ENCODE data around the gene PRSS21.

Gene PRSS21

GRCh38 chr16:2792940-2793339 lies 24.1 kb upstream of the PRSS21 start:
- no peak for DNase-seq (ENCODE audit: low read depth, low spot score)
- no peaks in the 10 kb centered on the region for H3K9me3 ChIP-seq (ENCODE audit: low read depth, low read length)
- no peak for TF ChIP-seq EZH2 (IDR thresholded peaks at IDR 0.05)

DNA sequence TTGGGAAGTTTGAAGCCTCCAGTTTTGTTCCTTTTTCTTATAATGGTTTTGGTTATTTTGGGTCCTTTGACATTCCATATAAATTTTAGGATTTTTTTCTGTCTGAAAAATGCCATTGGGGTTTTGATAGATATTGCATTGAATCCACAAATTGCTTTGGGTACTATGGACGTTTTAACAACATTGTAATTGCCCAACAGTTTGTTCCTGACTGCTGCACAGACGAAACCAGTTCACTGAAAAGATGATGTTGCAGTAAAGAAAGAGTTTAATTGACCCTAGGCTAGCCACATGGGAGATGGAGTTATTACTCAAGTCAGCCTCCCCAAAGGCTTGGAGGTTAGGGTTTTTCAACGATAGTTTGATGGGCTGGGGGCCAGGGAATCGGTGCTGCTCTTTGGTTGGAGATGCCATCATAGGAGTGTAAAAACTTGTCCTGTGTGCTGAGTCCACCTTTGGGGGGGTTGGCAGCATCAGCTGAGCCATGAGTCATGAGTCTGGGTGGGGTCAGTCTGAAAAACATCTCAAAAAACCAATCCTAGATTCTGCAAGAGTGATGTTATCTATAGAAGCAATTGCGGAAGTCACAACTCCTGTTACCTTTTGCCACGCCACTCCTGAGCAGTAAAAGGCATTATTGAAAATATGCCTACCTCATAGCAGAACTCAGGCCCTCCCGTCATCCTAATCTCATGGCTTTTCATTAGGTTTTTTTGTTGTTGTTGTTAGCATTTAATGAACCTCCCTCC lies 21.5 kb upstream of the PRSS21 start:
- no peak for DNase-seq (ENCODE audit: low read depth, low spot score)
- Histone ChIP-seq H3K9ac (ENCODE audit: insufficient read length) (no peak overlapping the region), H3K4me3 (no peak overlapping the region), H3K36me3 (ENCODE audit: insufficient read depth, low read length) (no peaks in the 10 kb centered on the region), H3K9me3 (ENCODE audit: low read depth, low read length) (no peaks in the 10 kb centered on the region), H3K27ac (no peak overlapping the region)
- TF ChIP-seq POLR2AphosphoS5 (IDR thresholded peaks at IDR 0.05; ENCODE audit: borderline replicate concordance, low read depth, low read length), result no peak
- no peak for TF ChIP-seq FOXP2 (optimal IDR thresholded peaks at IDR 0.05; ENCODE audit: control extremely low read depth, extremely low read length, insufficient read depth)
- no peak for TF ChIP-seq EZH2 (IDR thresholded peaks at IDR 0.05)

More at GRCh38 chr16:2792940-2793339, 24.1 kb upstream of the PRSS21 start:
- Histone ChIP-seq H3K36me3 (ENCODE audit: insufficient read depth, low read length) (no peaks in the 10 kb centered on the region), H3K27ac (no peak overlapping the region), H3K4me3 (no peak overlapping the region), H3K9ac (ENCODE audit: insufficient read length) (no peak overlapping the region)

DNA sequence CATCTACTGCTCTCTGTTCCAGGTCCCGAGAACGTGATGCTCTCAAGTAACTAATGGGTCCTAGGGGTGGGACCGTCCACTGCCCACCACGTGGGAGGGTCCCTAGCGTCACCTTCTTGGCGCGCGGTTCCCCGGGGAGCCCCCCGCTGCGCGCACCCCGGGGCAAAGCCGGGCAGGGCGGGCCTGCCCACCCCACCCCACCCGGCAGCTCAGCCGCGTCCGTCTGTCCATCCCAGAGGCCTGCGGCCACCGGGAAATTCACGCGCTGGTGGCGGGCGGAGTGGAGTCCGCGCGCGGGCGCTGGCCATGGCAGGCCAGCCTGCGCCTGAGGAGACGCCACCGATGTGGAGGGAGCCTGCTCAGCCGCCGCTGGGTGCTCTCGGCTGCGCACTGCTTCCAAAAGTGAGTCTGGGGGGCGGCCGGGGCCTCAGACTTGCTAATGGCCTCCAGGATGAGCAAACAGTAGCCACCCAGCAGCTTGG lies 18.3 kb upstream of the PRSS21 start:
- no peaks in the 10 kb centered on the region for H3K9me3 ChIP-seq (ENCODE audit: low read depth, low read length)
- H3K36me3 ChIP-seq (ENCODE audit: insufficient read depth, low read length), result no peaks in the 10 kb centered on the region
- no peak overlapping the region for H3K27ac ChIP-seq
- DNase-seq (ENCODE audit: low read depth, low spot score), result no peak
- no peak overlapping the region for H3K9ac ChIP-seq (ENCODE audit: insufficient read length)
- no peak for TF ChIP-seq EZH2 (IDR thresholded peaks at IDR 0.05)
- no peak overlapping the region for H3K4me3 ChIP-seq

DNA sequence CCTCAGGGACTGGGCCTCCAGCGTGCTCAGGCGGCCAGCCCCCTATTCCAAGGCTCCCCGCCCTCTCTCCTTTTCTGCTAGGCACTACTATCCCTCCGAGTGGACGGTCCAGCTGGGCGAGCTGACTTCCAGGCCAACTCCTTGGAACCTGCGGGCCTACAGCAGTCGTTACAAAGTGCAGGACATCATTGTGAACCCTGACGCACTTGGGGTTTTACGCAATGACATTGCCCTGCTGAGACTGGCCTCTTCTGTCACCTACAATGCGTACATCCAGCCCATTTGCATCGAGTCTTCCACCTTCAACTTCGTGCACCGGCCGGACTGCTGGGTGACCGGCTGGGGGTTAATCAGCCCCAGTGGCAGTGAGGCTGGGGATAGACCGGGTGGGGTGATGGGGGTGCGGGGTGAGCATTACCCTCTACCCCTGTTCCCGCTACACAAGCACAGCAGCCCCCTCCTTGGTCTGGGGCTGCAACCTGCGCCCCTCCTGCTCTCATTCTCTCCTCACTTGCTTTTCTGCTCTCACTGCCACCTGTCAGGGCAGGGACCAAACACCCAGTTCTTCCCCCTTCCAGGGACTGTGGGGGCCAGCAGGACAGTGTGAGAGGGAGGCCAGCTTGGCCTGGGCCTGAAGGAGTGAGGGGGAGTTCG lies 17.7 kb upstream of the PRSS21 start:
- no peak overlapping the region for H3K9ac ChIP-seq (ENCODE audit: insufficient read length)
- no peak overlapping the region for H3K4me3 ChIP-seq
- H3K36me3 ChIP-seq (ENCODE audit: insufficient read depth, low read length), result no peaks in the 10 kb centered on the region
- H3K27ac ChIP-seq, result no peak overlapping the region
- no peak for DNase-seq (ENCODE audit: low read depth, low spot score)
- no peak for TF ChIP-seq EZH2 (IDR thresholded peaks at IDR 0.05)
- no peak for TF ChIP-seq FOXP2 (optimal IDR thresholded peaks at IDR 0.05; ENCODE audit: control extremely low read depth, extremely low read length, insufficient read depth)
- TF ChIP-seq POLR2AphosphoS5 (IDR thresholded peaks at IDR 0.05; ENCODE audit: borderline replicate concordance, low read depth, low read length), result no peak
- no peaks in the 10 kb centered on the region for H3K9me3 ChIP-seq (ENCODE audit: low read depth, low read length)

- H3K9ac ChIP-seq (ENCODE audit: insufficient read length), result no peak overlapping the region
- DNase-seq (ENCODE audit: low read depth, low spot score), result no peak
- no peak overlapping the region for H3K4me3 ChIP-seq
- no peak for TF ChIP-seq FOXP2 (optimal IDR thresholded peaks at IDR 0.05; ENCODE audit: control extremely low read depth, extremely low read length, insufficient read depth)
- no peak for TF ChIP-seq POLR2AphosphoS5 (IDR thresholded peaks at IDR 0.05; ENCODE audit: borderline replicate concordance, low read depth, low read length)
- TF ChIP-seq EZH2 (IDR thresholded peaks at IDR 0.05), result no peak
- no peaks in the 10 kb centered on the region for H3K9me3 ChIP-seq (ENCODE audit: low read depth, low read length)
- H3K36me3 ChIP-seq (ENCODE audit: insufficient read depth, low read length), result no peaks in the 10 kb centered on the region
- H3K27ac ChIP-seq, result no peak overlapping the region
These were observed 17.2 kb upstream of the PRSS21 start for GRCh38 chr16:2799859-2800226.

GRCh38 chr16:2803545-2804195 lies 13.4 kb upstream of the PRSS21 start:
- H3K9me3 ChIP-seq (ENCODE audit: low read depth, low read length), result no peaks in the 10 kb centered on the region
- no peak overlapping the region for H3K4me3 ChIP-seq
- H3K27ac ChIP-seq, result no peak overlapping the region
- H3K9ac ChIP-seq (ENCODE audit: insufficient read length), result no peak overlapping the region
- H3K36me3 ChIP-seq (ENCODE audit: insufficient read depth, low read length), result no peaks in the 10 kb centered on the region
- TF ChIP-seq POLR2AphosphoS5 (IDR thresholded peaks at IDR 0.05; ENCODE audit: borderline replicate concordance, low read depth, low read length) (no peak), EZH2 (IDR thresholded peaks at IDR 0.05) (no peak), FOXP2 (optimal IDR thresholded peaks at IDR 0.05; ENCODE audit: control extremely low read depth, extremely low read length, insufficient read depth) (no peak)
- no peak for DNase-seq (ENCODE audit: low read depth, low spot score)

DNA sequence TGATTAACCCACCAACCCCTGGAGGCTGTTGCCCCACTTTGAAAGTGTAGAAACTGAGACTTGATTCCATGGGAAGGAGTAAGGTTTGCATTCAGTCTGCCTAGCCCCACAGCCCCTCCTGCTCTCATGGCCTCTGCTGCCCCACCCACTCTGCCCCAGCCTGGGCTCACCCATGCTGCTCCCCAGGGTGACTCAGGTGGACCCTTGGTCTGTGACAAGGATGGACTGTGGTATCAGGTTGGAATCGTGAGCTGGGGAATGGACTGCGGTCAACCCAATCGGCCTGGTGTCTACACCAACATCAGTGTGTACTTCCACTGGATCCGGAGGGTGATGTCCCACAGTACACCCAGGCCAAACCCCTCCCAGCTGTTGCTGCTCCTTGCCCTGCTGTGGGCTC lies 12.3 kb upstream of the PRSS21 start:
- no peaks in the 10 kb centered on the region for H3K9me3 ChIP-seq (ENCODE audit: low read depth, low read length)
- no peak overlapping the region for H3K9ac ChIP-seq (ENCODE audit: insufficient read length)
- no peak overlapping the region for H3K4me3 ChIP-seq
- no peak overlapping the region for H3K27ac ChIP-seq
- TF ChIP-seq FOXP2 (optimal IDR thresholded peaks at IDR 0.05; ENCODE audit: control extremely low read depth, extremely low read length, insufficient read depth) (no peak), POLR2AphosphoS5 (IDR thresholded peaks at IDR 0.05; ENCODE audit: borderline replicate concordance, low read depth, low read length) (no peak), EZH2 (IDR thresholded peaks at IDR 0.05) (no peak)
- DNase-seq (ENCODE audit: low read depth, low spot score), result no peak
- H3K36me3 ChIP-seq (ENCODE audit: insufficient read depth, low read length), result no peaks in the 10 kb centered on the region

DNA sequence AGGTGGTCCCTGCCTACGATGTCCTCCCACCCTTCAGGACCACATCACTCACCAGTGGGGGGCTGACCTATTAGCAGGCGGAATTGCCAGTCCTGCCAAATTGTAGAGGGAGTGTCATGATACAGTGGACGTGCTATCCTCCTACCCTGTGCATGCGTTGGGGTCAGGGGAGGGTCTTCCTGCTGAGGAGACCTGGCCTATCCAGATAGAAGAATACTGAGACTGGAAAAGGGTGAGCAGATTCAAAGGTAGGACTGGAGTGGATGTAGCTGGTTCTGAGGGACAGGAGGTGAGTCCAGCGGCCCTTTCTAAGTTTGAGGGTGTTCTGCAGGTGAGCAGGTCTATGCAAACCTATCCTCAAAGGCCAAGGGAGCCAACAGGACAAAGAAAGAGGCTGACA lies 10.8 kb upstream of the PRSS21 start:
- H3K27ac ChIP-seq, result no peak overlapping the region
- H3K9ac ChIP-seq (ENCODE audit: insufficient read length), result no peak overlapping the region
- no peak overlapping the region for H3K4me3 ChIP-seq
- no peak for DNase-seq (ENCODE audit: low read depth, low spot score)
- no peak for TF ChIP-seq FOXP2 (optimal IDR thresholded peaks at IDR 0.05; ENCODE audit: control extremely low read depth, extremely low read length, insufficient read depth)
- no peak for TF ChIP-seq EZH2 (IDR thresholded peaks at IDR 0.05)
- no peak for TF ChIP-seq POLR2AphosphoS5 (IDR thresholded peaks at IDR 0.05; ENCODE audit: borderline replicate concordance, low read depth, low read length)
- no peaks in the 10 kb centered on the region for H3K9me3 ChIP-seq (ENCODE audit: low read depth, low read length)
- no peaks in the 10 kb centered on the region for H3K36me3 ChIP-seq (ENCODE audit: insufficient read depth, low read length)
